HG03520 (cell line): ENCODE results near the gene PCDHGA7.
"Not testable (repeated sequence)": the region's sequence is repeated elsewhere in the genome, so short reads cannot be mapped to it uniquely, and the experiment has no call there.

ENCODE experiments used
- ATAC-seq: cut with Tn5 transposase; IDR thresholded peaks from one replicate; pipeline ENCODE4 v1.9.1; 2021; ENCODE audit warnings: mild to moderate bottlenecking, moderate library complexity; ENCODE audit not compliant: unreplicated experiment

Gene PCDHGA7

GRCh38 chr5:141366016-141366896 lies 16.3 kb upstream of the PCDHGA7 start:
- ATAC-seq = no peak

- ATAC-seq = peak; percentile 98
These were observed 12.3 kb upstream of the PCDHGA7 start, which contains the start of gene PCDHGB3 for GRCh38 chr5:141369994-141370848. Gene PCDHGB3, plus strand, starts transcription at chr5:141370242. Its CDS starts 153 bp downstream, at chr5:141370395.

- ATAC-seq = no peak
These were observed 10.7 kb upstream of the PCDHGA7 start for GRCh38 chr5:141371572-141372475.

GRCh38 chr5:141373673-141374317 lies 8.7 kb upstream of the PCDHGA7 start, which contains the start of gene PCDHGA6:
Gene PCDHGA6, plus strand, starts transcription at chr5:141373891. Its CDS starts 193 bp downstream, at chr5:141374084.
- no peak for ATAC-seq

GRCh38 chr5:141374627-141375026 lies 7.9 kb upstream of the PCDHGA7 start:
- no peak for ATAC-seq

GRCh38 chr5:141375444-141376155 lies 6.9 kb upstream of the PCDHGA7 start:
- ATAC-seq = not testable (repeated sequence)

GRCh38 chr5:141383345-141383744 lies 803 bp downstream of the PCDHGA7 start:
- ATAC-seq = no peak

GRCh38 chr5:141384471-141385267 lies 2.1 kb downstream of the PCDHGA7 start:
- no peak for ATAC-seq

GRCh38 chr5:141387557-141388311 lies 5.2 kb downstream of the PCDHGA7 start, which contains the start of gene PCDHGB4:
Gene PCDHGB4, plus strand, starts transcription at chr5:141387698. Its CDS starts 187 bp downstream, at chr5:141387885.
- peak; percentile 54 for ATAC-seq

GRCh38 chr5:141388661-141389060 lies 6.1 kb downstream of the PCDHGA7 start:
- ATAC-seq = no peak

GRCh38 chr5:141389153-141390042 lies 6.9 kb downstream of the PCDHGA7 start:
- ATAC-seq = no peak

GRCh38 chr5:141392429-141393198 lies 10.1 kb downstream of the PCDHGA7 start, which contains the start of gene PCDHGA8:
Gene PCDHGA8, plus strand, starts transcription at chr5:141392633. Its CDS starts 181 bp downstream, at chr5:141392814.
- no peak for ATAC-seq

GRCh38 chr5:141393267-141393666 lies 10.7 kb downstream of the PCDHGA7 start:
- no peak for ATAC-seq

GRCh38 chr5:141394401-141395187 lies 12.1 kb downstream of the PCDHGA7 start:
- not testable (repeated sequence) for ATAC-seq
